Medulla oblongata (tissue), 1 donor: ENCODE results near the gene CDAN1.
"Not testable (repeated sequence)": the region's sequence is repeated elsewhere in the genome, so short reads cannot be mapped to it uniquely, and the experiment has no call there.

Experiments
- DNase-seq: peaks from one replicate; pipeline ENCODE4 v3.0.0-alpha.2; 2015; ENCODE audit errors: extremely low spot score

Gene CDAN1

DNA sequence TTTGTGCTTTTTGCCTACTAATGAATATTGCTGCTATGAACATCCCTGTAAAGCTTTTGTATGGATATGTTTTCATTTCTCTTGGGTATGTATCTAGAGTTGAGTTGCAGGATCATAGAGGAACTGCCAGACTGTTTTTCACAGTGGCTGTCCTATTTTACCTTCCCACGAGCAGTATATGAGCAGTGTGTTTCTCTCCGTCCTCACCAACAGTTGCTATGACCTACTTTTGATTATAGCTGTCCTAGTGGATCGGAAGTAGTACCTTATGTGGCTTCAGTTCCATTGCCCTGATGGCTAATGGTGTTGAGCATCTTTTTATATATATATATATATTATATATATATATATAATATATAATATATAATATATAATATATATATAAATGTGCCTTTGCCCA lies 25.2 kb downstream of the CDAN1 start:
- no peak for DNase-seq

DNA sequence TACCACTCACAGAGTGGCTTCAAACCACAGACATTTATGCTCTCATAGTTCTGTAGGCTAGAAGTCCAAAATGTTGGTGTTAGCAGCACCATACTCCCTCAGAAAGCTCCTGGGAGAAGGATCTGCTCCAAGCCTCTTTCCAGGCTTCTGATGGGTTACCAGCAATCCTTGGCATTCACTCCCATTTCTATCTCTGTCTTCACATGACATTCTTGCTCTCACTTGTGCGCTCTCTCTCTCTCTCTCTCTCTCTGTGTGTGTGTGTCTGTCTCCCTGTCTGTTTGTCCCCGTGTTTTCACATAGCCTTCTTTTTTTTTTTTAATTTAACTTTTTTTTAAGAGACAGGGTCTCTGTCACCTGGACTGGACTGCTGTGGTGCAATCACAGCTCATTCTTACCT lies 26.3 kb downstream of the CDAN1 start:
- no peak for DNase-seq

DNA sequence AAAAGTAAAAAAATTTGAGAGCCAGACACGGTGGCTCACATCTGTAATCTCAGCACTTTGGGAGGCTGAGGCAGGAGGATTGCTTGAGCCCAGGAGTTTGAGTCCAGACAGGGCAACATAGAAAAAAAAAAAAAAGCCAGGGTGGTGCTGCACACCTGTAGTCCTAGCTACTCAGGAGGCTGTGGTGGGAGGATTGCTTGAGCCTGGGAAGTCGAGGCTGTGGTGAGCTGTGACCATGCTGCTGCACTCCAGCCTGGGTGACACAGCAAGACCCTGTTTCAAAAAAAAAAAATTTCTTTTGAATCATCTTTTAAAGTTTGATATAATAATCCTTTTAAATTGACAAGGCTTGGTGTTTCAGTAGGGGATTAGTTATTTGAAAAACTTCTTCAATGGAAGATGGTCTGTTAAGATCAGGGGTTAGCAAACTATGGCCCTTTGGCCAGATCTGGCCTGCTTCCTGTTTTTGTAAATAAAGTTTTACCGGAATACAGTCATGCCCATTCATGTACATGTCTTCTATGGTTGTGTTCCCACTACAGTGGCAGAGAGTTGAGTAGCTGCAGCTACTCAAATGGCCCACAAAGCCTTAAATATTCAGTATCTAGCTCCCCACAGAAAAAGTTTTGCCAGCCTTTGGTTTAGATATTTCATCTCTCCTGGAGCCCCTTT lies 28.9 kb downstream of the CDAN1 start:
- no peak for DNase-seq

DNA sequence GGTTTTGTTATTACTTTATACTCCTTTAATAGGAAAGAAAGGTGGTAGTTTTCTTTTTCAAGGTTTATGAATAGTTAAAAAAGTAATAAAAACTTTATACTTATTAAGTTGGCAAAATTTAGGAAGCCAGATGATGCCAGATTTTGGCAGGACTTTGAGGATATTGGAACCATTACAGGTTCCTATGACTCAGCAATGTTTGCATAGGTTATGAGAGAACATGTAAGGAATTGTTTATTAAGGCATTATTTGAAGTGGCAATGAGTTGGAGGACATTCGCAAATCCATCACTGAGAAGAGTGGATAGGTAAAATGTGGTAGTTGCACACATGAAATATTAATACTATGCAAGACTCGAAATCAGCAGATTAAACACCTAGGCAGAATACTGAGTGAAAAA lies 29.9 kb downstream of the CDAN1 start:
- no peak for DNase-seq

DNA sequence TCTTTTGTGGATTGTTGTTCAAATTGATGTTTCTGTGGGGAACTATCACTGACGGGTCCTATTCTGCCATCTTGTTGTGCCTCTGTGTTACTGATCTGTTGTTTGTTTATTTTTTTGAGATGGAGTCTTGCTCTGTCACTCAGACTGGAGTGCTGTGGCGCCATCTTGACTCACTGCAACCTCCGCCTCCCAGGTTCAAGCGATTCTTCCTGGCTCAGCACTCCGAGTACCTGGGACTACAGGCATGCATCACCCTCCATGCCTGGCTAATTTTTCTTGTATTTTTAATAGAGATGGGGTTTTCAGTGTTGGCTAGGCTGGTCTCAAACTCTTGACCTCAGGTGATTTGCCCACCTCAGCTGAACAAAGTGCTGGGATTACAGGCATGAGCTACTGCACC lies 31.6 kb downstream of the CDAN1 start:
- no peak for DNase-seq

DNA sequence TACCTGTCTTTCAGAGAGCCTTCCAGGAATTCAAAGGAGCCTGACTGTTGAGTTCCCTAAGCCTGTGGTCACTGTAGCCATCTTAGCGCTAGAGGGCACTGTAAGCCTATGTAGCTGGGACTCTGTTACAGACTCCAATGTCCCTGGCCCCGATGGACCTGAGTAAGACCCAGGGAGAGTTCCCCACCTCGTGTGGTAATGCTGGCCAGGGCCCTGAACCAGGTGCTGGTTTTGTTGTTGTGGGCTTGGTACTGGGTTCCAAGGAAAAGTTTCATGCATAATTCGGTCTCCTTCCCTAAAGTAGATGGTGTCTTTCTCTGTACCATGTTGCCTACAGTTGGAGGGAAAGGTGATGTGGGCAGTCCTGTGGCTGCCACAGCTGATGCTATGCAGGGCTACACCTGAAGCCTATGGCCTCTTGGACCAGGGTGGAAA lies 32.4 kb downstream of the CDAN1 start:
- DNase-seq, result peak; percentile 80

GRCh38 chr15:42696626-42697025 lies 40.3 kb downstream of the CDAN1 start:
- DNase-seq, result no peak

DNA sequence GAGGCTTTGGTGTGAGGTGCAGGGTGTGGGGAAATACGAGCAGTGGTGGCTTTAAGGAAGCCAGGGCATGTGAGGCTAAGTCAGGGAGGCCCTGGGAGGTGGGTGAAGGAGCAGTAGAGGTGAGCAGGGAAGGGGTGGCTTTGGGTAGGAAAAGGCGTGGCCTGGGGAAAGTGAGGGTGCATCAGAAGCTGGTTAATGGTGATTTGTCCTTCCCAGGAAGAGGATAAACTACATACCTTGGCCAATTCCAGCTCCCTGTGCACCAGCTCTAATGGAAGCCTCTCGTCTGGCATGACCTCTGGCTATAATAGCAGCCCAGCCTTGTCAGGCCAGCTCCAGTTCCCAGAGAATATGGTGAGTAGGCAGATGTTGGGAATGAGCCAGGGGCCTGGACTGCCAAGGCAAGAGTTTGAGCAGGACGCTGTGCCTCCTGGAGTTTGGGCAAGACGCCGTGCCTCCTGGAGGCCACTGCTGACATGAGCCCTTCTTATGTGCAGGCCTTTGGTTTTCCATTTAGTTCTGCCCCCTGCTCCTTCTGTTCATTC lies 41.3 kb downstream of the CDAN1 start:
- peak; percentile 43 for DNase-seq

DNA sequence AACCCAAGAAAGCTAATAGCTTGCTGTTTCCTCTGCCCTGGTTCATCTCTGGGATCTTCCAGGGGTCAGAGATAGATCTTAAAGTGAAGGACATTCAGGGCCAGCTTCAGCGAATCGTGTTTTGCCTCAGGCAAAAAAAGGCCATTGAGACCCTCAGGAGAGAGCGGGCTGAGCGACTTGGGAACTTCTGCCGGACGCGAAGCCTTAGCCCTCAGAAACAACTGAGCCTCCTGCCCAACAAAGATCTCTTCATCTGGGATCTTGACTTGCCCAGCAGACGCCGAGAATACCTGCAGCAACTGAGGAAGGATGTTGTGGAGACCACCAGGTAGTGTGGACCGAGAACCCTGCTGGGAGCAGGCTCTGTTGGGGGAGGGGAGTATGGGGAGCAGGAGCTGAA lies 42.5 kb downstream of the CDAN1 start:
- DNase-seq, result no peak

DNA sequence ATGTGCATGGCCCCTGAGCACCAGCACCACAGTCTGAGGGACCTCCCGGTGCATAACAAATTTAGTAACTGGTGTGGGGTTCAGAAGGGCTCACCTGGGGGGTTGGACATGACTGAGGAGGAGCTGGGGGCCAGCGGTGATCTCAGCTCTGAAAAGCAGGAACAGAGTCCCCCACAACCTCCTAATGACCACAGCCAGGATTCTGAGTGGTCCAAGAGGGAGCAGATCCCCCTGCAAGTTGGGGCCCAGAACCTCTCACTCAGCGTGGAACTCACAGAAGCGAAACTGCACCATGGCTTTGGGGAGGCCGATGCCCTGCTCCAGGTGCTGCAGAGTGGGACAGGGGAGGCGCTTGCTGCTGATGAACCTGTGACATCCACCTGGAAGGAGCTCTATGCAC lies 43.0 kb downstream of the CDAN1 start:
- no peak for DNase-seq

DNA sequence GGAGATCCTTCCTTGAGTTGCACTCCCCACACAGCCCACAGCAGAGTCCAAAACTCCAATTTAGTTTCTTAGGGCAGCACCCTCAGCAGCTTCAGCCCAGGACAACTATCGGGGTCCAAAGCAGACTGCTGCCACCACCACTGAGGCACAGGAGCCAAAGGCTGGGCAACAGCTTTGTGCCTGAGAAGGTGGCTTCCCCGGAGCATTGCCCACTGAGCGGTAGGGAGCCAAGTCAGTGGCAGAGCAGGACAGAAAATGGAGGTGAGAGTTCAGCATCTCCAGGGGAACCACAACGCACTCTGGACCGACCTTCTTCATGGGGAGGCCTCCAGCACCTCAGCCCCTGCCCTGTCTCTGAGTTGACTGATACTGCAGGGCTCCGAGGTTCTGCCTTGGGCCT lies 43.4 kb downstream of the CDAN1 start:
- no peak for DNase-seq

GRCh38 chr15:42692997-42693396 lies 43.9 kb downstream of the CDAN1 start:
- DNase-seq, result no peak

- no peak for DNase-seq
These were observed 44.4 kb downstream of the CDAN1 start for GRCh38 chr15:42692536-42692935.

GRCh38 chr15:42691770-42692169 lies 45.2 kb downstream of the CDAN1 start:
- no peak for DNase-seq

DNA sequence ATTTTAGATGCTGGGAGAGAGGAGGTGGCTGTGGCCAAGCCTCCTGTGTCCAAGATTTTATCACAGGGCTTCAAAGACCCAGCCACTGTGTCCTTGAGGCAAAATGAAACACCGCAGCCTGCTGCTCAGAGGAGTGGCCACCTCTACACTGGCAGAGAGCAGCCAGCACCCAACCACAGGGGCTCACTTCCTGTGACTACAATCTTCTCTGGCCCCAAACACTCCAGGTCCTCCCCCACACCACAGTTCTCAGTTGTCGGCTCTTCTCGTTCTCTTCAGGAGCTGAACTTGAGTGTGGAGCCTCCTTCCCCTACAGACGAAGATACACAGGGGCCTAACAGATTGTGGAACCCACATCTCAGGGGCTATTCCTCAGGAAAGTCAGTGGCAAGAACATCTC lies 45.6 kb downstream of the CDAN1 start:
- no peak for DNase-seq

- no peak for DNase-seq
These were observed 48.6 kb downstream of the CDAN1 start for GRCh38 chr15:42688301-42688700.

- DNase-seq, result no peak
These were observed 49.2 kb downstream of the CDAN1 start for GRCh38 chr15:42687740-42688139.

GRCh38 chr15:42686281-42686680 lies 50.6 kb downstream of the CDAN1 start:
- no peak for DNase-seq

GRCh38 chr15:42681119-42681518 lies 55.8 kb downstream of the CDAN1 start:
- DNase-seq, result no peak

- not testable (repeated sequence) for DNase-seq
These were observed 56.8 kb downstream of the CDAN1 start for GRCh38 chr15:42680142-42680482.

- no peak for DNase-seq
These were observed 57.4 kb downstream of the CDAN1 start for GRCh38 chr15:42679285-42680141.

GRCh38 chr15:42675021-42675420 lies 61.9 kb downstream of the CDAN1 start:
- no peak for DNase-seq

GRCh38 chr15:42674472-42674871 lies 62.5 kb downstream of the CDAN1 start:
- DNase-seq, result no peak
